Smooth muscle cell (in vitro differentiated cells): ENCODE measurements around the gene SLC25A53. TPM values are rescaled to one million over a fixed set of nuclear protein-coding genes. Genes with fewer than 3 reads are reported as not detected.

ENCODE experiments used
- DNase-seq: peaks from one replicate; lab custom pipeline; 2025; ENCODE audit not compliant: unreplicated experiment; lab: John Stamatoyannopoulos, UW
- H2AFZ ChIP-seq: fragments of 200-600 bp; sonication (generic); 2 replicates; pipeline ENCODE4 v1.6.0; 2016; ENCODE audit warnings: antibody characterized with exemption, low read depth, mild to moderate bottlenecking
- H3F3A ChIP-seq: fragments of 200-600 bp; sonication (generic); 2 replicates; pipeline ENCODE4 v1.6.0; 2017; ENCODE audit warnings: antibody characterized with exemption, low read depth
- H3K27ac ChIP-seq: fragments of 200-600 bp; sonication (generic); 2 replicates; pipeline ENCODE4 v1.5.1; 2016; ENCODE audit warnings: low read depth, mild to moderate bottlenecking
- H3K27me3 ChIP-seq: fragments of 200-600 bp; sonication (generic); 2 replicates; pipeline ENCODE4 v1.6.1; 2016; ENCODE audit warnings: low read depth, mild to moderate bottlenecking
- H3K36me3 ChIP-seq: fragments of 200-600 bp; sonication (generic); 2 replicates; pipeline ENCODE4 v1.5.1; 2016; ENCODE audit warnings: low read depth
- H3K4me1 ChIP-seq: fragments of 200-600 bp; sonication (generic); 2 replicates; pipeline ENCODE4 v1.5.1; 2016; ENCODE audit warnings: low read depth
- H3K4me2 ChIP-seq: fragments of 200-600 bp; sonication (generic); 2 replicates; pipeline ENCODE4 v1.6.0; 2016; ENCODE audit warnings: mild to moderate bottlenecking
- H3K4me3 ChIP-seq: fragments of 200-600 bp; sonication (generic); 2 replicates; pipeline ENCODE4 v1.5.1; 2016; ENCODE audit warnings: mild to moderate bottlenecking
- H3K79me2 ChIP-seq: fragments of 200-600 bp; sonication (generic); 2 replicates; pipeline ENCODE4 v1.6.0; 2016; ENCODE audit warnings: low read depth, mild to moderate bottlenecking
- H3K9ac ChIP-seq: fragments of 200-600 bp; sonication (generic); 2 replicates; pipeline ENCODE4 v1.6.0; 2016; ENCODE audit warnings: low read depth
- H3K9me3 ChIP-seq: fragments of 200-600 bp; sonication (generic); replicated peaks from 2 replicates; pipeline ENCODE4 v1.5.1; 2016; ENCODE audit warnings: low read depth
- H4K20me1 ChIP-seq: fragments of 200-600 bp; sonication (generic); 2 replicates; pipeline ENCODE4 v1.6.0; 2016; ENCODE audit warnings: low read depth
- CTCF ChIP-seq: fragments of 200-600 bp; sonication (generic); IDR thresholded peaks from 2 replicates; pipeline ENCODE4 v1.5.1; 2017; ENCODE audit warnings: borderline replicate concordance, mild to moderate bottlenecking, antibody characterized with exemption; ENCODE audit not compliant: insufficient read depth, poor library complexity, severe bottlenecking
- WGBS: methylation state at CpG from one replicate; pipeline ENCODE4 v1.1.7; 2016; ENCODE audit warnings: low lambda C conversion rate; 5-methylcytosine and 5-hydroxymethylcytosine counted together
- polyA plus RNA-seq: library from polyadenylated mRNA; unstranded; fragments of >200 nt; fragmentation: Nextera tagmentation; extraction: Ambion mirVana; gene quantifications from 2 replicates; pipeline ENCODE4 v1.2.1, GENCODE V29; 2016
- total RNA-seq: library from RNA; depleted of rRNA; stranded (reverse); fragments of >200 nt; gene quantifications from 2 replicates; pipeline ENCODE4 v1.2.3, GENCODE V29; 2014

Gene SLC25A53
- total and polyA plus RNA-seq, 2 experiments from 2014 or later, result 0.18 to 3.4 TPM

DNA sequence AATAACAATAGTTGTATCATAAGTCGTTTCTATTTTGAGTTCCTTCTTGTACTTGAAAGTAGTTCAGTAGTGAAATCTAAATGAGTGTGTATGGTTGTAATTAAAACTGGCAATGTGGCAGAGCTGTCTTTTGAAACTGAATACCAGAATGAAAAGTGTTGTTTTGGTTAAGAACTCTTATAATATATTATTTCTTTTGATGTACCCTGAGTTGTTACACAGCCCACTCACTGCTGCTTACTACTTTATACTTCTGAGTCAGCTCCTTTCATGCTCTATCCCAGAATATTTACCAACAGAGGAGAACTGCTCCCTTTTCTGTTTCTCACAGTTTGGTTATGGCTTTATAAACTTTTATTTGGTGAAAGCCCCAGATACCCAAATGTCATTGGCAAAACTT is 38.2 kb upstream of the SLC25A53 start:
- no peak overlapping the region for H3K4me2 ChIP-seq
- H3K9me3 ChIP-seq, result no peaks in the 10 kb centered on the region
- H4K20me1 ChIP-seq, result peaks cover 4% of the 10 kb centered on the region
- no peaks in the 10 kb centered on the region for H3K79me2 ChIP-seq
- no peak for DNase-seq
- H3K36me3 ChIP-seq, result peaks cover 9% of the 10 kb centered on the region
- H3K4me1 ChIP-seq, result no peaks in the 10 kb centered on the region
- no peaks in the 10 kb centered on the region for H3K27me3 ChIP-seq
- no peak overlapping the region for H2AFZ ChIP-seq
- H3F3A ChIP-seq, result no peaks in the 10 kb centered on the region
- no peak overlapping the region for H3K27ac ChIP-seq
- no peak overlapping the region for H3K9ac ChIP-seq
- no peak overlapping the region for H3K4me3 ChIP-seq
- WGBS, result 47% methylated on average over 1 of the region's 1 CpG
- no peak for TF ChIP-seq CTCF

- no peak overlapping the region for H3K9ac ChIP-seq
- DNase-seq, result no peak
- WGBS, result 85% methylated on average over 2 of the region's 2 CpGs
- no peak overlapping the region for H3K27ac ChIP-seq
- TF ChIP-seq CTCF, result no peak
- H2AFZ ChIP-seq, result no peak overlapping the region
- H3K27me3 ChIP-seq, result no peaks in the 10 kb centered on the region
- no peak overlapping the region for H3K4me3 ChIP-seq
- no peaks in the 10 kb centered on the region for H3K79me2 ChIP-seq
- H3K4me2 ChIP-seq, result no peak overlapping the region
- peaks cover 9% of the 10 kb centered on the region for H3K36me3 ChIP-seq
- peaks cover 4% of the 10 kb centered on the region for H4K20me1 ChIP-seq
- no peaks in the 10 kb centered on the region for H3K4me1 ChIP-seq
- no peaks in the 10 kb centered on the region for H3K9me3 ChIP-seq
- H3F3A ChIP-seq, result no peaks in the 10 kb centered on the region
Measured at GRCh38 chrX:104193485-104193884, 36.7 kb upstream of the SLC25A53 start.

DNA sequence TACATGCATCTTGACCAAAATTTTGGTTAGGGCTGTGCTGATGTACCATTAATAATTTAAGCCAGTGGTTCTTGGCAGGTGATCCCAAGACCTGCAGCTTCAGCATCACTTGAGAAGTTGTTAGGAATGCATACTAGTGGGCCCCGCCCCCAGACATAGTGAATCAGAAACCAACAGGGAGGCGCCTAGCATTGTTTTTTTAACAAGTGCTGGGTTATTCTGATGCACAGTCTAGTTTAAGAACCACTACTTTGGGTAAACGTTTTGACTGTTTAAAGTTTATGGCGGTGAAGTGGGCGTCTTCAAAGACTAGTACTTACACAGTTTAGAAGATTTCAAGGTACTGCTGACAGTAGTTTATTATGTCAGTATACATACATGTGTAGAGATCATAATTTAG is 33.0 kb upstream of the SLC25A53 start:
- Histone ChIP-seq H3K27ac (no peak overlapping the region), H3F3A (no peaks in the 10 kb centered on the region), H3K9me3 (no peaks in the 10 kb centered on the region), H4K20me1 (no peaks in the 10 kb centered on the region), H3K4me2 (no peak overlapping the region), H3K4me1 (no peaks in the 10 kb centered on the region), H3K36me3 (peaks cover 9% of the 10 kb centered on the region), H3K79me2 (no peaks in the 10 kb centered on the region), H2AFZ (no peak overlapping the region), H3K4me3 (no peak overlapping the region), H3K27me3 (no peaks in the 10 kb centered on the region), H3K9ac (no peak overlapping the region)
- no peak for DNase-seq
- no peak for TF ChIP-seq CTCF
- WGBS, result 71% methylated on average over 5 of the region's 5 CpGs

GRCh38 chrX:104187931-104188330 is 31.1 kb upstream of the SLC25A53 start:
- Histone ChIP-seq H3K9me3 (no peaks in the 10 kb centered on the region), H3K36me3 (peaks cover 9% of the 10 kb centered on the region), H3F3A (no peaks in the 10 kb centered on the region), H3K9ac (no peak overlapping the region), H3K4me1 (no peaks in the 10 kb centered on the region), H2AFZ (no peak overlapping the region), H3K27me3 (no peaks in the 10 kb centered on the region), H3K4me3 (no peak overlapping the region), H3K27ac (no peak overlapping the region), H3K79me2 (no peaks in the 10 kb centered on the region), H4K20me1 (no peaks in the 10 kb centered on the region), H3K4me2 (no peak overlapping the region)
- WGBS, result 85% methylated on average over 8 of the region's 8 CpGs
- DNase-seq, result no peak
- TF ChIP-seq CTCF, result no peak
